Activated CD4-positive, CD25-positive, alpha-beta regulatory T cell treated with anti-CD3 and anti-CD28 coated beads, Interleukin-2, amount 50 U/mL, for 24 hours (primary cell): ENCODE results near the gene CEP250.

Experiments
- ATAC-seq, 2 donors: fragments of 150-1000 bp; cut with Tn5 transposase; one replicate each; pipeline ENCODE4 v1.10.0; 2021; ENCODE audit warnings: mild to moderate bottlenecking in 1 of 2, moderate library complexity in 1 of 2

CEP250 gene

DNA sequence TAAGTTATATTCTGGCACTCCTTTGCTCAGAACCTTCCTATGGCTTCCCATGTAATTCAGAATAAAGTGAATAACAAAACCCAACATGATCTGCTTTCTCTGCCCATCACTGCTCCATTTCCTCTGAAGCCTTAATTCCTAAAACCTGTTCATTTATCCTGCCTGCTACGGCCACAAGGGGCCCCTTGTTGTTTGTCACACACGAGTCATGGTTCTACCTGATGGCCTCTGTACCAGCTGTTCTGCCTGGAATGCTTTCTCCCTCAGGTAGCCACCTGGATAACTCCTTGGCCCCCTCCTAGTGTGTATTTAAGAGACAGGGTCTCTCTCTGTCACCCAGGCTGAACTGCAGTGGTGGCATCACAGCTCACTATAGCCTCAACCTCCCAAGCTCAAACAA lies 113.2 kb downstream of the CEP250 start:
- no peak for ATAC-seq
